IMR-90 (cell line): ENCODE results near the gene DNM3. TPM values are rescaled to one million over a fixed set of nuclear protein-coding genes. Genes with fewer than 3 reads are reported as not detected.

Source experiments
- ATAC-seq: fragments of 200-7000 bp; cut with Tn5 transposase; 2 replicates; pipeline ENCODE4 v1.9.1; 2020; ENCODE audit warnings: low read depth, mild to moderate bottlenecking, moderate library complexity
- BruUV-seq: library from RNA; stranded (reverse); fragments of 400-500 nt; replicated peaks from 2 replicates; lab custom pipeline; 2021; lab: Mats Ljungman, UMichigan
- CTCF ChIA-PET: fragments of 300-600 bp; formaldehyde crosslinking; extraction: SDS; loops from one replicate; lab custom pipeline; 2021; ENCODE audit warnings: antibody characterized with exemption; lab: Yijun Ruan, JAX
- POLR2A ChIA-PET: fragments of 300-600 bp; sonication (Branson Sonifier 250); formaldehyde crosslinking; loops from one replicate; lab custom pipeline; 2022; ENCODE audit warnings: antibody characterized with exemption; ENCODE audit not compliant: unreplicated experiment; lab: Charles Lee
- DNase-seq: peaks from one replicate; pipeline ENCODE4 v3.0.0; 2013
- H2AFZ ChIP-seq: replicated peaks from 2 replicates; pipeline ENCODE3; 2013; ENCODE audit warnings: low read length, mild to moderate bottlenecking; ENCODE audit not compliant: poor library complexity
- H2AK5ac ChIP-seq: 2 replicates; pipeline ENCODE4 v1.6.1; 2013; ENCODE audit warnings: low read depth, low read length, inconsistent platforms
- H2AK9ac ChIP-seq: replicated peaks from 2 replicates; pipeline ENCODE3; 2013; ENCODE audit warnings: mild to moderate bottlenecking, low read depth, low read length, moderate library complexity; ENCODE audit not compliant: poor library complexity
- H2BK120ac ChIP-seq: 2 replicates; pipeline ENCODE4 v1.6.1; 2013; ENCODE audit warnings: low read depth, low read length, inconsistent platforms
- H2BK15ac ChIP-seq: 3 replicates; pipeline ENCODE4 v1.6.1; 2013; ENCODE audit warnings: low read depth, low read length, inconsistent platforms
- H2BK20ac ChIP-seq: 2 replicates; pipeline ENCODE4 v1.6.1; 2013; ENCODE audit warnings: low read depth, mild to moderate bottlenecking, inconsistent platforms, low read length, moderate library complexity
- H2BK5ac ChIP-seq: 2 replicates; pipeline ENCODE4 v1.6.1; 2013; ENCODE audit warnings: mild to moderate bottlenecking, low read depth, low read length, inconsistent platforms; ENCODE audit not compliant: poor library complexity, severe bottlenecking
- H3K14ac ChIP-seq: replicated peaks from 2 replicates; pipeline ENCODE4 v1.6.1; 2013; ENCODE audit warnings: low read depth, low read length, inconsistent platforms
- H3K18ac ChIP-seq: 2 replicates; pipeline ENCODE4 v1.6.1; 2013; ENCODE audit warnings: low read depth, low read length, control low read depth
- H3K23ac ChIP-seq: 2 replicates; pipeline ENCODE4 v1.6.1; 2013; ENCODE audit warnings: low read depth, low read length, inconsistent platforms
- H3K27ac ChIP-seq: 2 replicates; pipeline ENCODE4 v1.5.1; 2013; ENCODE audit warnings: mild to moderate bottlenecking, control low read depth, low read length; ENCODE audit not compliant: insufficient read depth
- H3K27me3 ChIP-seq: 2 replicates; pipeline ENCODE4 v1.6.1; 2013; ENCODE audit warnings: low read length; ENCODE audit not compliant: control insufficient read depth, insufficient read depth
- H3K36me3 ChIP-seq: 2 replicates; pipeline ENCODE4 v1.6.1; 2013; ENCODE audit warnings: low read length, mixed read lengths; ENCODE audit not compliant: control insufficient read depth, insufficient read depth
- H3K4ac ChIP-seq: 2 replicates; pipeline ENCODE4 v1.6.1; 2013; ENCODE audit warnings: low read depth, low read length, inconsistent platforms
- H3K4me1 ChIP-seq: 2 replicates; pipeline ENCODE4 v1.6.1; 2013; ENCODE audit warnings: low read length, mixed read lengths; ENCODE audit not compliant: control insufficient read depth, insufficient read depth
- H3K4me2 ChIP-seq: 2 replicates; pipeline ENCODE4 v1.6.1; 2013; ENCODE audit warnings: low read depth, mild to moderate bottlenecking, control low read depth, low read length, moderate library complexity
- H3K4me3 ChIP-seq: 2 replicates; pipeline ENCODE4 v1.5.1; 2013; ENCODE audit warnings: low read depth, mild to moderate bottlenecking, control low read depth, low read length, moderate library complexity; ENCODE audit not compliant: insufficient read depth
- H3K56ac ChIP-seq: 2 replicates; pipeline ENCODE4 v1.6.1; 2013; ENCODE audit warnings: low read length, inconsistent platforms; ENCODE audit not compliant: insufficient read depth; ENCODE audit errors: extremely low read depth
- H3K79me1 ChIP-seq, 2 experiments: 2 replicates each; pipeline ENCODE4 v1.6.1; 2013; ENCODE audit warnings: low read length in 2 of 2, inconsistent platforms in 1 of 2, low read depth in 1 of 2
- H3K9ac ChIP-seq: 2 replicates; pipeline ENCODE4 v1.6.1; 2013; ENCODE audit warnings: low read depth, low read length, control low read depth
- H3K9me1 ChIP-seq: 2 replicates; pipeline ENCODE4 v1.6.1; 2013; ENCODE audit warnings: low read length, inconsistent platforms; ENCODE audit not compliant: insufficient read depth
- H3K9me3 ChIP-seq: 2 replicates; pipeline ENCODE4 v1.6.1; 2013; ENCODE audit warnings: low read length; ENCODE audit not compliant: control insufficient read depth, insufficient read depth
- H4K20me1 ChIP-seq: 2 replicates; pipeline ENCODE4 v1.6.1; 2013; ENCODE audit warnings: low read length, inconsistent platforms; ENCODE audit not compliant: insufficient read depth
- H4K5ac ChIP-seq: 2 replicates; pipeline ENCODE4 v1.6.1; 2013; ENCODE audit warnings: mild to moderate bottlenecking, low read depth, low read length, control low read depth
- H4K8ac ChIP-seq, 2 experiments: 2 replicates each; pipeline ENCODE4 v1.6.1; 2013; ENCODE audit warnings: low read depth in 2 of 2, low read length in 2 of 2, control low read depth in 1 of 2, inconsistent platforms in 1 of 2
- H4K91ac ChIP-seq: 2 replicates; pipeline ENCODE4 v1.6.1; 2013; ENCODE audit warnings: low read depth, low read length, inconsistent platforms; ENCODE audit not compliant: insufficient read depth
- POLR2A ChIP-seq: IDR thresholded peaks from 2 replicates; pipeline ENCODE4 v1.6.1; 2012; ENCODE audit warnings: mild to moderate bottlenecking, low read depth, low read length
- RCOR1 ChIP-seq: IDR thresholded peaks from 2 replicates; pipeline ENCODE4 v1.6.1; 2012; ENCODE audit warnings: mild to moderate bottlenecking, low read length, improper control_type of control experiment; ENCODE audit not compliant: insufficient replicate concordance
- SMC3 ChIP-seq: fragments of 150-350 bp; IDR thresholded peaks from 2 replicates; pipeline ENCODE4 v1.6.1; 2016; ENCODE audit warnings: low read depth, mild to moderate bottlenecking, antibody characterized with exemption, low read length, moderate library complexity
- WGBS, 2 experiments: methylation state at CpG; one replicate each; pipeline versions ENCODE4 v1.1.5 to v1.1.7; 2013; ENCODE audit warnings: missing lambda C conversion rate in 2 of 2; ENCODE audit not compliant: insufficient read length in 1 of 2; ENCODE audit errors: extremely low coverage in 2 of 2; 5-methylcytosine and 5-hydroxymethylcytosine counted together
- dilution Hi-C: fragments of 300-500 bp; cut with HindIII; formaldehyde crosslinking; loops from one replicate; pipeline ENCODE4 v1.14.3; 2018; ENCODE audit warnings: low sequenced_read_pairs; ENCODE audit not compliant: unreplicated experiment
- in situ Hi-C: fragments of 300-500 bp; cut with MboI; formaldehyde crosslinking; loops from 3 replicates; pipeline ENCODE4 v1.14.3; 2019; ENCODE audit warnings: low sequenced_read_pairs, inconsistent platforms, mixed read lengths
- intact Hi-C: fragments of 100-400 bp; cut with micrococcal nuclease; formaldehyde crosslinking; loops from 2 replicates; pipeline ENCODE4 v1.10.0; 2022
- polyA plus RNA-seq, 3 experiments: library from polyadenylated mRNA; depleted of rRNA; stranded (reverse); fragments of >200 nt; gene quantifications; 2 replicates each; pipeline ENCODE4 v1.2.3, GENCODE V29; 2012; ENCODE audit warnings: low replicate concordance in 1 of 3
- total RNA-seq: library from RNA; depleted of rRNA; stranded (reverse); fragments of >200 nt; gene quantifications from 2 replicates; pipeline ENCODE4 v1.2.3, GENCODE V29; 2012
- TF ChIP-seq, protein P1 (sequence below): fragments of 150-350 bp; IDR thresholded peaks from 2 replicates; pipeline ENCODE4 v1.6.1; 2017; ENCODE audit warnings: mild to moderate bottlenecking, antibody characterized with exemption, low read length, low read depth
- TF ChIP-seq, protein P2 (sequence below): fragments of 150-350 bp; IDR thresholded peaks from 2 replicates; pipeline ENCODE4 v1.6.1; 2016; ENCODE audit warnings: low read depth, mild to moderate bottlenecking, low read length, moderate library complexity, borderline replicate concordance

Gene DNM3
- total and polyA plus RNA-seq, 2 of the 4 experiments (the other 2 are of a cell fraction), result 0.36 TPM

GRCh38 chr1:172122381-172122780, 281.1 kb downstream of the DNM3 start:
- TF ChIP-seq, protein P1, sequence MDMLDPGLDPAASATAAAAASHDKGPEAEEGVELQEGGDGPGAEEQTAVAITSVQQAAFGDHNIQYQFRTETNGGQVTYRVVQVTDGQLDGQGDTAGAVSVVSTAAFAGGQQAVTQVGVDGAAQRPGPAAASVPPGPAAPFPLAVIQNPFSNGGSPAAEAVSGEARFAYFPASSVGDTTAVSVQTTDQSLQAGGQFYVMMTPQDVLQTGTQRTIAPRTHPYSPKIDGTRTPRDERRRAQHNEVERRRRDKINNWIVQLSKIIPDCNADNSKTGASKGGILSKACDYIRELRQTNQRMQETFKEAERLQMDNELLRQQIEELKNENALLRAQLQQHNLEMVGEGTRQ, result no peak
- TF ChIP-seq SMC3 (no peak), RCOR1 (no peak), POLR2A (no peak)
- TF ChIP-seq, protein P2, sequence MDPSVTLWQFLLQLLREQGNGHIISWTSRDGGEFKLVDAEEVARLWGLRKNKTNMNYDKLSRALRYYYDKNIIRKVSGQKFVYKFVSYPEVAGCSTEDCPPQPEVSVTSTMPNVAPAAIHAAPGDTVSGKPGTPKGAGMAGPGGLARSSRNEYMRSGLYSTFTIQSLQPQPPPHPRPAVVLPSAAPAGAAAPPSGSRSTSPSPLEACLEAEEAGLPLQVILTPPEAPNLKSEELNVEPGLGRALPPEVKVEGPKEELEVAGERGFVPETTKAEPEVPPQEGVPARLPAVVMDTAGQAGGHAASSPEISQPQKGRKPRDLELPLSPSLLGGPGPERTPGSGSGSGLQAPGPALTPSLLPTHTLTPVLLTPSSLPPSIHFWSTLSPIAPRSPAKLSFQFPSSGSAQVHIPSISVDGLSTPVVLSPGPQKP, result no peak
- H4K91ac ChIP-seq, result no peak overlapping the region
- H3K36me3 ChIP-seq, result no peaks in the 10 kb centered on the region
- no peak overlapping the region for H4K8ac ChIP-seq
- WGBS, 2 experiments, result 92% methylated on average over 2 of the region's 3 CpGs; no CpG with 5 or more reads in 1 of the 2 experiments
- no peaks in the 10 kb centered on the region for H3K27me3 ChIP-seq
- no peak overlapping the region for H2BK20ac ChIP-seq
- H3K9ac ChIP-seq, result no peak overlapping the region
- H3K14ac ChIP-seq, result no peak overlapping the region
- dilution Hi-C loops (no loop called here), in situ Hi-C loops (no loop called here), intact Hi-C loops (no loop called here)
- no peaks in the 10 kb centered on the region for H3K4me1 ChIP-seq
- no peak overlapping the region for H3K18ac ChIP-seq
- H2BK120ac ChIP-seq, result no peak overlapping the region
- H2AFZ ChIP-seq, result no peak overlapping the region
- no peak overlapping the region for H3K27ac ChIP-seq
- H2AK5ac ChIP-seq, result no peak overlapping the region
- no peak overlapping the region for H3K4me2 ChIP-seq
- H4K5ac ChIP-seq, result no peak overlapping the region
- no peaks in the 10 kb centered on the region for H3K79me1 ChIP-seq
- H3K56ac ChIP-seq, result no peak overlapping the region
- ATAC-seq (no peak), DNase-seq (no peak)
- CTCF ChIA-PET, result no interaction called here
- no peak overlapping the region for H2BK15ac ChIP-seq
- H2AK9ac ChIP-seq, result no peak overlapping the region
- POLR2A ChIA-PET, result no interaction called here
- H4K20me1 ChIP-seq, result no peaks in the 10 kb centered on the region
- no peaks in the 10 kb centered on the region for H3K9me3 ChIP-seq
- no peak overlapping the region for H3K4me3 ChIP-seq
- H3K4ac ChIP-seq, result no peak overlapping the region
- no peak overlapping the region for H3K23ac ChIP-seq
- BruUV-seq, result no TSS peak
- no peaks in the 10 kb centered on the region for H3K9me1 ChIP-seq
- H2BK5ac ChIP-seq, result no peak overlapping the region
